NB4 (cell line): ENCODE results near the gene MICAL2.

ENCODE experiments used
- CTCF ChIP-seq: IDR thresholded peaks from one replicate; pipeline ENCODE4 v1.5.1; 2012; ENCODE audit warnings: low read depth, low read length
- MAX ChIP-seq: IDR thresholded peaks from 2 replicates; pipeline ENCODE4 v1.6.1; 2011; ENCODE audit warnings: low read depth, low read length

- no peak for TF ChIP-seq CTCF
- no peak for TF ChIP-seq MAX
These were observed 149.6 kb downstream of the MICAL2 start for GRCh38 chr11:12259956-12260355.
